ENCODE results near the gene BNC2. TPM values are rescaled to one million over a fixed set of nuclear protein-coding genes. Genes with fewer than 3 reads are reported as not detected.

The BNC2 gene
- total and polyA plus RNA-seq, 2 donors (not counting 1 experiment from before 2014, with no cell fraction given): 34.7 to 39.1 TPM

DNA sequence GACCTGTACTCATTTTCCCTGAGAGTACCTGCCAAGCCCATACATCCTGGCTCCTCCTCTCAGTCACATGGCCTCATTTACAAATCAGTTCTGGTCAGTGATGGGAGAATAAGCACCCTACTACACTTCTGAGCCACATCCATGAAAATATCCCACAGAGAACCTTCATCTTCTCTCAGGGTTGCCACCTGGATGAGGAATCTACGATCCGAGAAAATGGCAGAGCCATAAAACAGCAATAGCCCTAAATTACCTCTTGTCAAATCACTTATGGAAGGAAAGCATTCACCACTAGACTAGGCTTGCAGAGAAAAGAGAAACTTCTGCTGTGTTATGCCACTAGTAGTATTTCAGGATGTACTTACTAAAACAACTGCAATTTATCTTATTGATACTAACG lies 324.8 kb downstream of the BNC2 start:
- Histone ChIP-seq H3K9ac (ENCODE audit: insufficient read depth, low read length) (no peak overlapping the region), H4K20me1 (ENCODE audit: control insufficient read depth, extremely low read depth, insufficient read depth, low read length) (no peaks in the 10 kb centered on the region), H3K9me3 (ENCODE audit: control insufficient read depth, insufficient read depth, low read depth, low read length) (no peaks in the 10 kb centered on the region), H3K27me3 (ENCODE audit: control insufficient read depth, insufficient read depth, low read length) (no peaks in the 10 kb centered on the region), H3K27ac (ENCODE audit: insufficient read depth, low read length) (no peak overlapping the region), H3K4me3 (replicated peaks in 1 of 4; ENCODE audit: control extremely low read depth in 1 of 4, insufficient read depth in 1 of 4, low read depth in 3 of 4, low read length in 4 of 4) (no peak overlapping the region), H3K4me2 (ENCODE audit: extremely low read depth, insufficient read depth, low read length) (no peak overlapping the region), H3K4me1 (ENCODE audit: control insufficient read depth, extremely low read depth, insufficient read depth, low read length) (peaks cover 6% of the 10 kb centered on the region), H3K79me2 (ENCODE audit: control insufficient read depth, insufficient read depth, low read length) (no peaks in the 10 kb centered on the region), H3K36me3 (ENCODE audit: control insufficient read depth, insufficient read depth, low read length) (no peaks in the 10 kb centered on the region), H2AFZ (ENCODE audit: low read length) (no peak overlapping the region)
- DNase-seq (ENCODE audit: low read depth in 2 of 2): no peak
- TF ChIP-seq EZH2 (IDR thresholded peaks at IDR 0.05; ENCODE audit: low read length, missing control alignments): no peak
- TF ChIP-seq, protein P1, sequence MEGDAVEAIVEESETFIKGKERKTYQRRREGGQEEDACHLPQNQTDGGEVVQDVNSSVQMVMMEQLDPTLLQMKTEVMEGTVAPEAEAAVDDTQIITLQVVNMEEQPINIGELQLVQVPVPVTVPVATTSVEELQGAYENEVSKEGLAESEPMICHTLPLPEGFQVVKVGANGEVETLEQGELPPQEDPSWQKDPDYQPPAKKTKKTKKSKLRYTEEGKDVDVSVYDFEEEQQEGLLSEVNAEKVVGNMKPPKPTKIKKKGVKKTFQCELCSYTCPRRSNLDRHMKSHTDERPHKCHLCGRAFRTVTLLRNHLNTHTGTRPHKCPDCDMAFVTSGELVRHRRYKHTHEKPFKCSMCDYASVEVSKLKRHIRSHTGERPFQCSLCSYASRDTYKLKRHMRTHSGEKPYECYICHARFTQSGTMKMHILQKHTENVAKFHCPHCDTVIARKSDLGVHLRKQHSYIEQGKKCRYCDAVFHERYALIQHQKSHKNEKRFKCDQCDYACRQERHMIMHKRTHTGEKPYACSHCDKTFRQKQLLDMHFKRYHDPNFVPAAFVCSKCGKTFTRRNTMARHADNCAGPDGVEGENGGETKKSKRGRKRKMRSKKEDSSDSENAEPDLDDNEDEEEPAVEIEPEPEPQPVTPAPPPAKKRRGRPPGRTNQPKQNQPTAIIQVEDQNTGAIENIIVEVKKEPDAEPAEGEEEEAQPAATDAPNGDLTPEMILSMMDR (conservative IDR thresholded peaks at IDR 0.05 in 1 of 2, IDR thresholded peaks at IDR 0.05 in 1 of 2; ENCODE audit: low read depth in 1 of 2, low read length in 2 of 2): no peak

DNA sequence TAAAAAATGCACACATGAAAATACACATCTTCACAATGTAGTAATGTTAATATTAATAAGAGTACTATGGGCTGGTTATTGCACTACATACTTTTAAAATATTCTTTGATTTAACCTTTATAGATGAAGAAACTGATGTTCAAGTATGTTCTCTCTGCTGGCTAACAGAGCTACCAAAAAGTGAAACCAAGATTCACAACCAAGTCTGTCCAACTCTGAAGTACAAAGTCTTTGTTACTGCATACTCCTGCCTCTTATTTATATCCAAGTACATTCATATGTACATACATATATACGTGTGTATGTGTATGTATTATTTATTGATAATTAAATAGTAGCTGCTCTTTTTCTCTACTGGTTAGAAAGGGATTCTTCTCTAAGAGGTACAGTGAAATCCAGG lies 325.6 kb downstream of the BNC2 start:
- no peaks in the 10 kb centered on the region for H4K20me1 ChIP-seq (ENCODE audit: control insufficient read depth, extremely low read depth, insufficient read depth, low read length)
- H2AFZ ChIP-seq (ENCODE audit: low read length): no peak overlapping the region

DNA sequence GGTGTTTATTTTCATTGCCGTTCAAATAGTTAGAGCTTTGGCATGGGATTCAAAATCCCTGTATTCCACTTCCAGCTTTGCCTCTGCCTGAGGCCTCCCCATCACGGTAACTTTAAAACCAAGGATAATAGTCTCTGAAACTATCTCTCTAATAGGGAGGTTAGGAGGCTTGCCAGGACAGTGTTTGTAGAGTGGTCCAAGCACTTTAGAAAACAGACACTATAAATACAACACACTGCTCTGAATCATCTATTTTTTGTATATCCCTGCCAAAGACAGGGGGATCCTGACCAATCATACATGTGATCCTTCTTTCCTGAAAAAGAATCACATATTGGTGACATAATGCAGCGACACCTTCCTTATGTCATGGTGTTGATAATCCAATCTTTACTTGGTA lies 326.8 kb downstream of the BNC2 start:
- H3K4me3 ChIP-seq (replicated peaks in 1 of 4; ENCODE audit: control extremely low read depth in 1 of 4, insufficient read depth in 1 of 4, low read depth in 3 of 4, low read length in 4 of 4): no peak overlapping the region
- H4K20me1 ChIP-seq (ENCODE audit: control insufficient read depth, extremely low read depth, insufficient read depth, low read length): no peaks in the 10 kb centered on the region
- no peak overlapping the region for H3K4me2 ChIP-seq (ENCODE audit: extremely low read depth, insufficient read depth, low read length)
- peaks cover 6% of the 10 kb centered on the region for H3K4me1 ChIP-seq (ENCODE audit: control insufficient read depth, extremely low read depth, insufficient read depth, low read length)
- no peaks in the 10 kb centered on the region for H3K27me3 ChIP-seq (ENCODE audit: control insufficient read depth, insufficient read depth, low read length)
- TF ChIP-seq, protein P1 (conservative IDR thresholded peaks at IDR 0.05 in 1 of 2, IDR thresholded peaks at IDR 0.05 in 1 of 2; ENCODE audit: low read depth in 1 of 2, low read length in 2 of 2): no peak
- TF ChIP-seq EZH2 (IDR thresholded peaks at IDR 0.05; ENCODE audit: low read length, missing control alignments): no peak
- H3K27ac ChIP-seq (ENCODE audit: insufficient read depth, low read length): no peak overlapping the region
- no peaks in the 10 kb centered on the region for H3K36me3 ChIP-seq (ENCODE audit: control insufficient read depth, insufficient read depth, low read length)
- H3K9me3 ChIP-seq (ENCODE audit: control insufficient read depth, insufficient read depth, low read depth, low read length): no peaks in the 10 kb centered on the region
- H3K79me2 ChIP-seq (ENCODE audit: control insufficient read depth, insufficient read depth, low read length): no peaks in the 10 kb centered on the region
- DNase-seq (ENCODE audit: low read depth in 2 of 2): peak in 1 of 2 donors; percentile 19
- H3K9ac ChIP-seq (ENCODE audit: insufficient read depth, low read length): no peak overlapping the region
- no peak overlapping the region for H2AFZ ChIP-seq (ENCODE audit: low read length)

More for the DNA sequence above, 325.6 kb downstream of the BNC2 start:
- Histone ChIP-seq H3K9me3 (ENCODE audit: control insufficient read depth, insufficient read depth, low read depth, low read length) (no peaks in the 10 kb centered on the region), H3K4me2 (ENCODE audit: extremely low read depth, insufficient read depth, low read length) (no peak overlapping the region), H3K36me3 (ENCODE audit: control insufficient read depth, insufficient read depth, low read length) (no peaks in the 10 kb centered on the region), H3K9ac (ENCODE audit: insufficient read depth, low read length) (no peak overlapping the region), H3K27me3 (ENCODE audit: control insufficient read depth, insufficient read depth, low read length) (no peaks in the 10 kb centered on the region), H3K4me1 (ENCODE audit: control insufficient read depth, extremely low read depth, insufficient read depth, low read length) (peaks cover 6% of the 10 kb centered on the region), H3K27ac (ENCODE audit: insufficient read depth, low read length) (no peak overlapping the region), H3K79me2 (ENCODE audit: control insufficient read depth, insufficient read depth, low read length) (no peaks in the 10 kb centered on the region), H3K4me3 (replicated peaks in 1 of 4; ENCODE audit: control extremely low read depth in 1 of 4, insufficient read depth in 1 of 4, low read depth in 3 of 4, low read length in 4 of 4) (no peak overlapping the region)
- no peak for TF ChIP-seq EZH2 (IDR thresholded peaks at IDR 0.05; ENCODE audit: low read length, missing control alignments)
- TF ChIP-seq, protein P1 (conservative IDR thresholded peaks at IDR 0.05 in 1 of 2, IDR thresholded peaks at IDR 0.05 in 1 of 2; ENCODE audit: low read depth in 1 of 2, low read length in 2 of 2): no peak
- no peak for DNase-seq (ENCODE audit: low read depth in 2 of 2)

Data from fibroblast of lung (primary cell).